Measurements from ENCODE around the gene PSMD7. TPM values are rescaled to one million over a fixed set of nuclear protein-coding genes. Genes with fewer than 3 reads are reported as not detected.

Gene PSMD7
- total RNA-seq = 86.1 and 91.8 TPM in 2 replicates

DNA sequence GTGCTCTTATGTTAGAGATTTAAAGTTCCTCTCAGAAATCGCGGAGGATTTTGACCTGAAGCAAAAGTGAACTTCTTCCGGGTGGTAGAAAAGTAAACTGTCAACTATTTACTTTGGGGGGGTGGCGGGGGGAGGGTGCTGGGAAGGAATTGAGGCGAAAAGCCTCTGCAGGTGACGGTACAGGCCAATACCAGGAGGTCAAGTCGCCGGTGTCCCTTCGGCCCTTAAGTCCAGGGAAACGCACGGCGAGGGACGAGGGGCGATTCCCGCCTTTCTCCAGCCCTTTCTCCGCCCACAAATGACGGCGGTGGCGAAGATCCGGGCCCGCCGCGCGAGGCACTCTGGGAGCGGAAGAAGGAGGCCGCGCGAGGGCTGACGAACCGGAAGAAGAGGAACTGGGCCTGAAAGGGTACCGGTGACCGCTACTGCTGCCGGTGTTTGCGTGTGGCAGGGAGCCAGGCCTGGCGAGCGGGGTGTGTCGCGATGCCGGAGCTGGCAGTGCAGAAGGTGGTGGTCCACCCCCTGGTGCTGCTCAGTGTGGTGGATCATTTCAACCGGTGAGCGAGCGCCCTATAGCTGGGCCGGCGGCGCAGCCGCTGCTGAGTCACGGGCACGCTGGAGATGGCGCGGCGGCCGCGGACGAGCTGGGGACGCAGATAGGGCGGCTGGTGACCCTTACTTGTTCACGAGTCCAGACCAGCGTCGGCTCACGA is at the start of gene PSMD7:
TSS of gene PSMD7 (plus strand) at position 383 of the 713 bp plus-strand sequence. CDS start at position 484, 101 bp downstream.
- Mint-ChIP-seq H3K27me3 (no peaks in the 10 kb centered on the region), H3K4me1 (peaks cover 33% of the 10 kb centered on the region), H3K27ac (peak within 1 kb of the TSS; percentile 90), H3K9me3 (no peaks in the 10 kb centered on the region), H3K36me3 (ENCODE audit: low read depth) (peaks cover 40% of the 10 kb centered on the region), H3K4me3 (peak within 1 kb of the TSS; percentile 87)
- POLR2A ChIA-PET = interaction anchor here (0.7 to 1.8 kb wide), 9 partner anchors 9 to 1351 kb away, joined by 3 to 6 read pairs (median 3); partner anchors contain the start of genes GLG1, KARS1, MLKL and RFWD3
- peak; percentile 89 for DNase-seq
- no peak for TF ChIP-seq CTCF (IDR thresholded peaks at IDR 0.05)
- CTCF ChIA-PET = interaction anchor here (0.7 to 1.2 kb wide), 2 partner anchors 9 to 13 kb away, joined by 3 to 5 read pairs; no protein-coding TSS in a partner anchor
- peak; percentile 94 for ATAC-seq (ENCODE audit: low read depth)
- intact Hi-C loops (cut with micrococcal nuclease) = loop anchor here (1.0 to 10.0 kb wide), 8 partner anchors 72 to 1632 kb away; partner anchors contain the start of genes CFDP1, GLG1, RFWD3 and WDR59

DNA sequence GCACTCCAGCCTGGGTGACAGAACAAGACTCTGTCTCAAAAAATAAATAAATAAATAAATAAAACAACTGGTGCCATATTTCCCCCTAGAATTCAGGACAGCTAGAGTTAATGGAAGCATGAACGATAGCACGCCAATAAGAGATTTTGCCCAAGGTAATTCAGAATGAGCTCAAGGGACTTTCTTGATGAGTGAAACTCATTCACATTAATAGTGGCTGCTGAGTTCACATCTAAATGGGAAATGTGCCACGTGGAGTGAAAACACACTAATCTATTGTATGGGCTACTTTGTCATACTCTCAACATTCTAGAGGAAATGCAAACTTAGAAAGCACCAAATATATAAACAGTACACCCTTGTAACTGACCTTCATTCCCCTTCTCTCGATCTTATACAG is 47.4 kb upstream of the PSMD7 start:
- H3K27me3 Mint-ChIP-seq = peaks cover 15% of the 10 kb centered on the region

GRCh38 chr16:74249846-74250245 is 46.8 kb upstream of the PSMD7 start:
- ChIA-PET CTCF (no interaction called here), POLR2A (no interaction called here)
- H3K36me3 Mint-ChIP-seq (ENCODE audit: low read depth) = no peaks in the 10 kb centered on the region
- DNase-seq (no peak), ATAC-seq (ENCODE audit: low read depth) (no peak)
- intact Hi-C loops (cut with micrococcal nuclease) = no loop called here
- TF ChIP-seq CTCF (IDR thresholded peaks at IDR 0.05) = no peak
- peaks cover 13% of the 10 kb centered on the region for H3K27me3 Mint-ChIP-seq
- H3K4me1 Mint-ChIP-seq = no peaks in the 10 kb centered on the region
- H3K4me3 Mint-ChIP-seq = no peak overlapping the region
- no peaks in the 10 kb centered on the region for H3K9me3 Mint-ChIP-seq
- H3K27ac Mint-ChIP-seq = no peak overlapping the region

More for the DNA sequence above, 47.4 kb upstream of the PSMD7 start:
- H3K9me3 Mint-ChIP-seq = no peaks in the 10 kb centered on the region
- ATAC-seq (ENCODE audit: low read depth) (no peak), DNase-seq (no peak)
- POLR2A ChIA-PET = no interaction called here
- H3K4me3 Mint-ChIP-seq = no peak overlapping the region
- H3K27ac Mint-ChIP-seq = no peak overlapping the region
- TF ChIP-seq CTCF (IDR thresholded peaks at IDR 0.05) = no peak
- no peaks in the 10 kb centered on the region for H3K36me3 Mint-ChIP-seq (ENCODE audit: low read depth)
- H3K4me1 Mint-ChIP-seq = no peaks in the 10 kb centered on the region
- intact Hi-C loops (cut with micrococcal nuclease) = no loop called here
- CTCF ChIA-PET = no interaction called here

GRCh38 chr16:74252329-74252728 is 44.3 kb upstream of the PSMD7 start:
- intact Hi-C loops (cut with micrococcal nuclease) = no loop called here
- peaks cover 14% of the 10 kb centered on the region for H3K27me3 Mint-ChIP-seq
- H3K4me3 Mint-ChIP-seq = no peak overlapping the region
- H3K27ac Mint-ChIP-seq = no peak overlapping the region
- ChIA-PET POLR2A (no interaction called here), CTCF (no interaction called here)
- H3K9me3 Mint-ChIP-seq = no peaks in the 10 kb centered on the region
- H3K36me3 Mint-ChIP-seq (ENCODE audit: low read depth) = no peaks in the 10 kb centered on the region
- DNase-seq = no peak
- no peak for TF ChIP-seq CTCF (IDR thresholded peaks at IDR 0.05)
- no peak for ATAC-seq (ENCODE audit: low read depth)
- H3K4me1 Mint-ChIP-seq = peaks cover 9% of the 10 kb centered on the region

- POLR2A ChIA-PET = no interaction called here
- CTCF ChIA-PET = interaction anchor here (0.7 kb wide), 1 partner anchor 169 kb away, joined by 3 read pairs; no protein-coding TSS in a partner anchor
- Mint-ChIP-seq H3K4me1 (peaks cover 11% of the 10 kb centered on the region), H3K36me3 (ENCODE audit: low read depth) (no peaks in the 10 kb centered on the region), H3K9me3 (no peaks in the 10 kb centered on the region), H3K27ac (no peak overlapping the region), H3K27me3 (peaks cover 10% of the 10 kb centered on the region), H3K4me3 (no peak overlapping the region)
- intact Hi-C loops (cut with micrococcal nuclease) = no loop called here
- TF ChIP-seq CTCF (IDR thresholded peaks at IDR 0.05) = no peak
- DNase-seq (no peak), ATAC-seq (ENCODE audit: low read depth) (no peak)
Measured at GRCh38 chr16:74253161-74253938, 43.3 kb upstream of the PSMD7 start.

All from activated B cell treated with CpG ODN at 0.5 μM for 24 hours (primary cell).